ENCODE data around the gene NCK2. TPM values are rescaled to one million over a fixed set of nuclear protein-coding genes. Genes with fewer than 3 reads are reported as not detected.
"Not testable (repeated sequence)": the region's sequence is repeated elsewhere in the genome, so short reads cannot be mapped to it uniquely, and the experiment has no call there.

The NCK2 gene
- total RNA-seq, 1 experiment from 2014 or later: 26.7 TPM

DNA sequence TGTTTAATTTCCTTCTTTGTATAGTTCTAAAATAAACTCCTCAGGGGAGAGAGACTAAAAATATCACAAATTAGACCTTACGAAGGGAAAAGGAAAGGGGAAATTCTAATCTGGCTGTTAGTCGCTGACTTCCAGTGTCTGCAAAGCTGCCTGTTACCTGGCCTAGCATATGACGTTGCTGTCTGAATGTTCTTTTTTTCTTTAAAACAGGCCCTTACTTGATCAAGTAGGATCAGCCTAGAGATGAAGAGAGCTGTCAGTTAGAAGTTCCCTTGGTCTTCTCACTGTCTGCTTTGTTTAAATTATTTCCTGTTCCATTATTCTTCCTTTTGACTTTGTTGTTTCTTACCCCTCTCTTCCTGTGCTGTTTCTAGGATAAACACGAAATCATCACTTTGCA, 11.2 kb downstream of the NCK2 start (continued):
- TF ChIP-seq ZBTB33 (IDR thresholded peaks at IDR 0.05; ENCODE audit: extremely low read depth, insufficient replicate concordance, low read length) (no peak), ELF1 (IDR thresholded peaks at IDR 0.05; ENCODE audit: borderline replicate concordance, low read depth) (no peak)

- Histone ChIP-seq H3K4me2 (ENCODE audit: low read length) (no peak overlapping the region), H3K4me3 (replicated peaks in 1 of 2; ENCODE audit: low read depth in 1 of 2, low read length in 2 of 2) (no peak overlapping the region), H3K4me1 (ENCODE audit: control insufficient read depth in 1 of 2, insufficient read depth in 2 of 2, low read length in 2 of 2) (no peaks in the 10 kb centered on the region), H3K27me3 (ENCODE audit: insufficient read depth, low read length) (no peaks in the 10 kb centered on the region), H3K79me2 (ENCODE audit: insufficient read depth, low read length) (peaks cover 77% of the 10 kb centered on the region), H3K9me2 (ENCODE audit: insufficient read depth) (no peaks in the 10 kb centered on the region), H3K9me3 (ENCODE audit: control insufficient read depth in 1 of 2, insufficient read depth in 1 of 2, low read depth in 1 of 2, low read length in 2 of 2) (no peaks in the 10 kb centered on the region), H3K9ac (ENCODE audit: low read length) (no peak overlapping the region), H2AFZ (ENCODE audit: low read depth, low read length, poor library complexity, severe bottlenecking) (no peak overlapping the region), H3K27ac (ENCODE audit: low read depth, low read length) (no peak overlapping the region), H4K20me1 (ENCODE audit: insufficient read depth) (peaks cover 11% of the 10 kb centered on the region), H3K36me3 (ENCODE audit: control insufficient read depth in 1 of 2, insufficient read depth in 2 of 2, low read length in 2 of 2) (no peaks in the 10 kb centered on the region)
- TF ChIP-seq RAD21 (IDR thresholded peaks at IDR 0.05; ENCODE audit: low read depth) (no peak), ATF3 (IDR thresholded peaks at IDR 0.05) (no peak)
- ChIA-PET POLR2A (no interaction called here), CTCF (no interaction called here), RAD21 (ENCODE audit: low non-redundant PET in 1 of 2, low total read pairs in 2 of 2, uncharacterized antibody in 2 of 2, unreplicated experiment in 2 of 2) (no interaction called here)
- no TSS peak for BruUV-seq (replicated peaks)
- ATAC-seq (no peak), DNase-seq (ENCODE audit: low read depth, low spot score) (no peak)
- intact Hi-C loops (cut with micrococcal nuclease): no loop called here
Observed at GRCh38 chr2:105756435-105756834, 11.7 kb downstream of the NCK2 start.

GRCh38 chr2:105756865-105757264, 12.2 kb downstream of the NCK2 start:
- POLR2A ChIA-PET; H3K4me1 ChIP-seq (ENCODE audit: control insufficient read depth in 1 of 2, insufficient read depth in 2 of 2, low read length in 2 of 2); H3K9me3 ChIP-seq (ENCODE audit: control insufficient read depth in 1 of 2, insufficient read depth in 1 of 2, low read depth in 1 of 2, low read length in 2 of 2); H2AFZ ChIP-seq (ENCODE audit: low read depth, low read length, poor library complexity, severe bottlenecking); intact Hi-C loops (cut with micrococcal nuclease); H3K4me2 ChIP-seq (ENCODE audit: low read length); DNase-seq (ENCODE audit: low read depth, low spot score); H3K36me3 ChIP-seq (ENCODE audit: control insufficient read depth in 1 of 2, insufficient read depth in 2 of 2, low read length in 2 of 2); H3K27me3 ChIP-seq (ENCODE audit: insufficient read depth, low read length); RAD21 ChIA-PET (ENCODE audit: low non-redundant PET in 1 of 2, low total read pairs in 2 of 2, uncharacterized antibody in 2 of 2, unreplicated experiment in 2 of 2); ATAC-seq; H3K9ac ChIP-seq (ENCODE audit: low read length); CTCF ChIA-PET; BruUV-seq (replicated peaks); H3K4me3 ChIP-seq (replicated peaks in 1 of 2; ENCODE audit: low read depth in 1 of 2, low read length in 2 of 2); H3K27ac ChIP-seq (ENCODE audit: low read depth, low read length); H3K9me2 ChIP-seq (ENCODE audit: insufficient read depth): not testable (repeated sequence)
- Histone ChIP-seq H3K79me2 (ENCODE audit: insufficient read depth, low read length) (peaks cover 75% of the 10 kb centered on the region), H4K20me1 (ENCODE audit: insufficient read depth) (peaks cover 11% of the 10 kb centered on the region)
